Upper lobe of left lung (tissue), 6 donors: ENCODE measurements around the gene CMTM2. TPM values are rescaled to one million over a fixed set of nuclear protein-coding genes. Genes with fewer than 3 reads are reported as not detected.
A peak's percentile ranks its signal among the peaks of the same experiment; 100 is the strongest.

ENCODE experiments used
- ATAC-seq, 2 donors: fragments of 200-7000 bp; cut with Tn5 transposase; one replicate each; pipeline ENCODE4 v1.9.1; 2022; ENCODE audit warnings: mild to moderate bottlenecking in 2 of 2, moderate library complexity in 2 of 2; ENCODE audit not compliant: low FRiP score in 2 of 2
- DNase-seq, 2 donors: peaks; one replicate each; pipeline ENCODE4 v3.0.0-alpha.2; 2019 to 2020
- H3K27ac ChIP-seq, 4 donors: fragments of 200-600 bp; sonication (generic); one replicate each; pipeline ENCODE4 v1.5.1; 2016 to 2019
- H3K27me3 ChIP-seq, 4 donors: fragments of 200-600 bp; sonication (generic); one replicate each; pipeline ENCODE4 v1.5.1; 2017 to 2019
- H3K36me3 ChIP-seq, 4 donors: fragments of 200-600 bp; sonication (generic); one replicate each; pipeline ENCODE4 v1.5.1; 2016 to 2019
- H3K4me1 ChIP-seq, 4 donors: fragments of 200-600 bp; sonication (generic); one replicate each; pipeline ENCODE4 v1.5.1; 2018 to 2019
- H3K4me3 ChIP-seq, 4 donors: fragments of 200-600 bp; sonication (generic); one replicate each; pipeline ENCODE4 v1.5.1; 2017 to 2019; ENCODE audit warnings: mild to moderate bottlenecking in 2 of 4, moderate library complexity in 1 of 4
- H3K9me3 ChIP-seq, 4 donors: fragments of 200-600 bp; sonication (generic); one replicate each; pipeline ENCODE4 v1.5.1; 2018 to 2019
- EP300 ChIP-seq, 4 donors: sonication (generic); formaldehyde crosslinking; IDR thresholded peaks; one replicate each; pipeline ENCODE4 v1.5.1; 2017; ENCODE audit warnings: antibody characterized with exemption in 4 of 4, control low read depth in 2 of 4
- POLR2A ChIP-seq, 4 donors: fragments of 450-650 bp; IDR thresholded peaks; one replicate each; pipeline ENCODE4 v1.5.1; 2016 to 2017; ENCODE audit warnings: antibody characterized with exemption in 4 of 4, mild to moderate bottlenecking in 2 of 4
- POLR2AphosphoS5 ChIP-seq, 2 donors: sonication (generic); formaldehyde crosslinking; IDR thresholded peaks; one replicate each; pipeline ENCODE4 v1.5.1; 2017; ENCODE audit warnings: antibody characterized with exemption in 2 of 2
- WGBS, 2 donors: methylation state at CpG; one replicate each; pipeline ENCODE4 v1.1.5; 2017 to 2018; 5-methylcytosine and 5-hydroxymethylcytosine counted together
- total RNA-seq, 6 donors: library from RNA; depleted of rRNA in 4 of 6; stranded (reverse); fragments of >200 nt in 4 of 6; gene quantifications; one replicate each; pipeline versions ENCODE4 v1.1.0 to v1.2.1, GENCODE V29; 2016 to 2021
- TF ChIP-seq, protein P1 (sequence below), 6 experiments: fragments of 450-650 bp in 4 of 6; fragments of 200-600 bp in 2 of 6; sonication (generic) in 2 of 6; IDR thresholded peaks; one replicate each; pipeline ENCODE4 v1.5.1; 2016 to 2019; ENCODE audit warnings: antibody characterized with exemption in 6 of 6
- donor health status: DM: no; HTN: no; CAD: no; lungs with moderate emphysema.
- donor health status: DM: no; HTN: yes; CAD: no; lungs with severe emphysema.

Gene CMTM2
- total RNA-seq, 6 donors from 2014 or later = 0.55 to 4.4 (median 3.4) TPM; not detected in 2

DNA sequence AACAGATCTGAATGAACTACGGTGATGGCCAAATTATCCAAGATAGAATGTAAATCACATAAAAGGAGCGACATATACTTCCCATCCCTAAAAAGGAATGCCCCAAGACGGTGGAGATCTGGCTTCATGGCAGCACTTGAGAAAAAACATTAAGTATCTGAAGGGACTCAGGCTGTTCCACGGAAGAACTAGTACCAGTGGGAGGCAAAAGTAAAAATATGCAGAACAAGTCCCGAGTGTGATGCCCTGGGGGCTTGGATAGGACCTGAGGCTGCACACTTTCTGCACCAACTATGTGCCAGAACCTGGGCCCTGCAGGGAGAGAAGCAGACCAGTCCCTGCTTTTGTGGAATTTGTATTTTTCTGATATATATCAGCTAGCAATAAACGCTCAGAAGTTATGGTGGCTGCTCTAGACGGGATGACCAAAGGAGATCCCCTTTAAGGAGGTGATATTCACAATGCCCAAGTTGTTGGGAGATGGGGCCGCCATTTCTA, 27.4 kb upstream of the CMTM2 start:
- H3K36me3 ChIP-seq = peaks cover 0 to under 1% (median 0%) of the 10 kb centered on the region in 4 donors
- DNase-seq = no peak
- WGBS, 2 donors = 31% methylated on average over 8 of the region's 8 CpGs
- no peak for TF ChIP-seq POLR2A (IDR thresholded peaks at IDR 0.05)
- TF ChIP-seq, protein P1, sequence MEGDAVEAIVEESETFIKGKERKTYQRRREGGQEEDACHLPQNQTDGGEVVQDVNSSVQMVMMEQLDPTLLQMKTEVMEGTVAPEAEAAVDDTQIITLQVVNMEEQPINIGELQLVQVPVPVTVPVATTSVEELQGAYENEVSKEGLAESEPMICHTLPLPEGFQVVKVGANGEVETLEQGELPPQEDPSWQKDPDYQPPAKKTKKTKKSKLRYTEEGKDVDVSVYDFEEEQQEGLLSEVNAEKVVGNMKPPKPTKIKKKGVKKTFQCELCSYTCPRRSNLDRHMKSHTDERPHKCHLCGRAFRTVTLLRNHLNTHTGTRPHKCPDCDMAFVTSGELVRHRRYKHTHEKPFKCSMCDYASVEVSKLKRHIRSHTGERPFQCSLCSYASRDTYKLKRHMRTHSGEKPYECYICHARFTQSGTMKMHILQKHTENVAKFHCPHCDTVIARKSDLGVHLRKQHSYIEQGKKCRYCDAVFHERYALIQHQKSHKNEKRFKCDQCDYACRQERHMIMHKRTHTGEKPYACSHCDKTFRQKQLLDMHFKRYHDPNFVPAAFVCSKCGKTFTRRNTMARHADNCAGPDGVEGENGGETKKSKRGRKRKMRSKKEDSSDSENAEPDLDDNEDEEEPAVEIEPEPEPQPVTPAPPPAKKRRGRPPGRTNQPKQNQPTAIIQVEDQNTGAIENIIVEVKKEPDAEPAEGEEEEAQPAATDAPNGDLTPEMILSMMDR (IDR thresholded peaks at IDR 0.05) = no peak
- TF ChIP-seq EP300 (IDR thresholded peaks at IDR 0.05) = no peak
- no peak for TF ChIP-seq POLR2AphosphoS5 (IDR thresholded peaks at IDR 0.05)
- H3K27ac ChIP-seq = peak overlapping the region; percentile 93 to 98 (median 96)
- H3K4me3 ChIP-seq = peak overlapping the region; percentile 56 to 81 (median 65)
- no peaks in the 10 kb centered on the region for H3K27me3 ChIP-seq
- peaks cover 41 to 67% (median 46%) of the 10 kb centered on the region in 4 donors for H3K4me1 ChIP-seq
- no peak for ATAC-seq
- no peaks in the 10 kb centered on the region for H3K9me3 ChIP-seq

DNA sequence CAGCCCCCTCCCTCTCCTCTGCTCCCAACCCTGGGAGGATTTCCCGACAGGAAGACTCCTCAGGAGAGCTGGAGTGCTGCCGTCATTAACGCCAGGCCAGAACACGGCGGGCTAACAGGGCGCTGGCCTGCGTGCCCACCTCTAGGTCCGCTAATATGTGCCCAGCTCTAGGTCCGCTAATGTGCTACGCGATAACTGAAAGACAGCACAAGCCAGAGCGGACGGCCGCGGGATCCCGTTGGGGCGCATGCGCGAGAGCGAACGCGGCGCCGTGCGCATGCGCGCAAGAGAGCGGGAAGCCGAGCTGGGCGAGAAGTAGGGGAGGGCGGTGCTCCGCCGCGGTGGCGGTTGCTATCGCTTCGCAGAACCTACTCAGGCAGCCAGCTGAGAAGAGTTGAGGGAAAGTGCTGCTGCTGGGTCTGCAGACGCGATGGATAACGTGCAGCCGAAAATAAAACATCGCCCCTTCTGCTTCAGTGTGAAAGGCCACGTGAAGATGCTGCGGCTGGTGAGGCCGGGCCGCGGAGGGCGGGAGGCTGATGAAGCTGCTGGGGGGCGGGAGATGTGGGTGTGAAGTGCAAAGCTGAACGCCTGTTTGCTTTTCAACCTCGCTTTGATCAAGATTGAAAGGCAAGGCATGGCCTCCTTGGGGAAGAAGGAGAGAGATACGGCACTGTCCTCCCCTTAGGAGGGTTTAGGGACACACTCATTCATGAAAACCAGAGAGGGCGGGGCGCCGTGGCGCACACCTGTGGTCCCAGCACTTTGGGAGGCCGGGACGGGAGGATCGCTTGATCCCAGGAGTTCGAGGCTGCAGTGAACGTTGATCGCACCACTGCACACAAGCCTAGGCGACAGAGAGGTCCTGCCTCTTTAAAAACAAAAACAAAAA, 26.7 kb upstream of the CMTM2 start, which contains the start of gene CKLF:
TSS of gene CKLF (plus strand) at position 291 of the 892 bp plus-strand sequence. CDS start at position 431, 140 bp downstream.
- H3K36me3 ChIP-seq = peaks cover 0 to 8% (median 0%) of the 10 kb centered on the region in 4 donors
- H3K27ac ChIP-seq = peak within 1 kb of the TSS; percentile 93 to 98 (median 96)
- DNase-seq = peak; percentile 87 to 99
- peak; percentile 93 to 94 for ATAC-seq
- WGBS, 2 donors = 4 to 14% methylated on average over 29 to 63 of the region's 63 CpGs
- no peaks in the 10 kb centered on the region for H3K9me3 ChIP-seq
- peak within 1 kb of the TSS; percentile 56 to 81 (median 65) for H3K4me3 ChIP-seq
- H3K27me3 ChIP-seq = no peaks in the 10 kb centered on the region
- peak in 3 of 4 donors; percentile 59 to 96 (median 91) for TF ChIP-seq POLR2A (IDR thresholded peaks at IDR 0.05)
- TF ChIP-seq, protein P1 (IDR thresholded peaks at IDR 0.05) = peak in 1 of 6 experiments; percentile 45
- TF ChIP-seq POLR2AphosphoS5 (IDR thresholded peaks at IDR 0.05) = peak; percentile 92 to 94
- peak in 1 of 4 donors; percentile 24 for TF ChIP-seq EP300 (IDR thresholded peaks at IDR 0.05)
- peaks cover 41 to 64% (median 45%) of the 10 kb centered on the region in 4 donors for H3K4me1 ChIP-seq

DNA sequence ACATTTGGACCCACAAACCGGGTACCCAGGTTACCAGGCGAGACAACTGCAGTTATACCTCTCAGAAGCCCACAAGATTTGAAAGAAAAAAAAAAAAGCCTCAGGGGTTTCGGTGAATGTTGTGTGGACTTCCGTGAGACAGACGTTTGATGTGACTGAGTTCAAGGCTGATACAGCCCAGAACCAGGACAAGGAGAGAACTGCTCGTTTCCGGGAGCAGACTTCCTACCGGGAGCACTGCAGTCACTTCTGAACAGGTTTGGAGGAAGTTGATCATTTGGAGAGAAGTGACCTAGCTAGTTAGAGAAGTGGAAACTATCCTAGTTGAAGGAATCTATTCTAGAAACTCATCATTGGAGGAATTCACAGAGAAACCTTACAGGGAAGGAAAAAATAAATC, 26.0 kb upstream of the CMTM2 start:
- peaks cover 37 to 60% (median 41%) of the 10 kb centered on the region in 4 donors for H3K4me1 ChIP-seq
- no peaks in the 10 kb centered on the region for H3K9me3 ChIP-seq
- H3K27ac ChIP-seq = peak overlapping the region; percentile 93 to 98 (median 96)
- H3K27me3 ChIP-seq = no peaks in the 10 kb centered on the region
- H3K4me3 ChIP-seq = peak overlapping the region; percentile 56 to 81 (median 65)
- DNase-seq (peak in 1 of 2 donors; percentile 47), ATAC-seq (no peak)
- H3K36me3 ChIP-seq = peaks cover 0 to 13% (median 0%) of the 10 kb centered on the region in 4 donors
- 18 to 19% methylated on average over 8 of the region's 8 CpGs for WGBS, 2 donors
- peak in 1 of 2 donors; percentile 20 for TF ChIP-seq POLR2AphosphoS5 (IDR thresholded peaks at IDR 0.05)
- TF ChIP-seq, protein P1 (IDR thresholded peaks at IDR 0.05) = no peak
- no peak for TF ChIP-seq EP300 (IDR thresholded peaks at IDR 0.05)
- no peak for TF ChIP-seq POLR2A (IDR thresholded peaks at IDR 0.05)

DNA sequence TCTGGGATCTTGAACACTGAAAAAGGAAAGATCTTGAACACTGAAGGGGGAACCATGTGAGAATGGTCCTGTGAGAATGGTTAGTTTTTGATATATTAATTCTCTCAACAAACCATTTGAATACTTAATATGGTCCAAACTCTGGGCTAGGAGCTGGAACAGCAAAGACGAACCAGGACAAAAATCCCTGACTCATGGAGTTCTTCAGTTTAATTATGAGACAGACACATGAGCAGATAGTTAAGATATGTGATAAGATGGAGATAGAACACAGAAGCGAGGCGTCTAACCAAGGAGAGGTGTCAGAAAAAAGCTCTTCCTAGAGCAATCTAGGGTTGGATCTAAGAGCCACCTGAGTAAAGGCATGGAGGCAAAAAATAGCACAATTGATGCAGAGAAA, 25.2 kb upstream of the CMTM2 start:
- DNase-seq (no peak), ATAC-seq (no peak)
- 83 to 86% methylated on average over 3 of the region's 3 CpGs for WGBS, 2 donors
- TF ChIP-seq, protein P1 (IDR thresholded peaks at IDR 0.05) = no peak
- TF ChIP-seq POLR2AphosphoS5 (IDR thresholded peaks at IDR 0.05) = no peak
- TF ChIP-seq EP300 (IDR thresholded peaks at IDR 0.05) = no peak
- no peak for TF ChIP-seq POLR2A (IDR thresholded peaks at IDR 0.05)
- peaks cover 0 to 21% (median 2%) of the 10 kb centered on the region in 4 donors for H3K36me3 ChIP-seq
- no peaks in the 10 kb centered on the region for H3K9me3 ChIP-seq
- H3K27me3 ChIP-seq = no peaks in the 10 kb centered on the region
- peak overlapping the region in 2 of 4 donors; percentile 56 to 68 for H3K4me3 ChIP-seq
- peak overlapping the region in 1 of 4 donors; percentile 96 for H3K27ac ChIP-seq
- peaks cover 29 to 52% (median 33%) of the 10 kb centered on the region in 4 donors for H3K4me1 ChIP-seq
